ENCODE results near the gene CYFIP2.

Gene CYFIP2

GRCh38 chr5:157221959-157222358, 44.0 kb upstream of the CYFIP2 start:
- H3K27ac ChIP-seq, result no peak overlapping the region
- no peak overlapping the region for H3K9ac ChIP-seq
- TF ChIP-seq CTCF (IDR thresholded peaks at IDR 0.05), result no peak
- no peaks in the 10 kb centered on the region for H3K9me3 ChIP-seq (ENCODE audit: control insufficient read depth, low read length)
- no peak overlapping the region for H2AFZ ChIP-seq
- no peaks in the 10 kb centered on the region for H3K4me1 ChIP-seq
- no peaks in the 10 kb centered on the region for H3K36me3 ChIP-seq (ENCODE audit: control insufficient read depth, insufficient read depth, low read length)
- no peak overlapping the region for H3K4me3 ChIP-seq (ENCODE audit: low read depth, low read length)
- no peaks in the 10 kb centered on the region for H3K27me3 ChIP-seq (ENCODE audit: control insufficient read depth, insufficient read depth, low read length)
- no peaks in the 10 kb centered on the region for H3K79me2 ChIP-seq
- H3K4me2 ChIP-seq (ENCODE audit: low read length), result no peak overlapping the region

GRCh38 chr5:157222506-157223230, 43.3 kb upstream of the CYFIP2 start:
- Histone ChIP-seq H3K27me3 (ENCODE audit: control insufficient read depth, insufficient read depth, low read length) (no peaks in the 10 kb centered on the region), H3K4me3 (ENCODE audit: low read depth, low read length) (no peak overlapping the region), H3K9ac (no peak overlapping the region), H3K36me3 (ENCODE audit: control insufficient read depth, insufficient read depth, low read length) (no peaks in the 10 kb centered on the region), H3K4me1 (no peaks in the 10 kb centered on the region), H3K4me2 (ENCODE audit: low read length) (no peak overlapping the region), H2AFZ (no peak overlapping the region), H3K27ac (no peak overlapping the region), H3K79me2 (no peaks in the 10 kb centered on the region), H3K9me3 (ENCODE audit: control insufficient read depth, low read length) (no peaks in the 10 kb centered on the region)
- TF ChIP-seq CTCF (IDR thresholded peaks at IDR 0.05), result no peak

- Histone ChIP-seq H3K9ac (no peak overlapping the region), H3K4me1 (no peaks in the 10 kb centered on the region), H3K79me2 (no peaks in the 10 kb centered on the region), H2AFZ (no peak overlapping the region), H3K9me3 (ENCODE audit: control insufficient read depth, low read length) (no peaks in the 10 kb centered on the region), H3K36me3 (ENCODE audit: control insufficient read depth, insufficient read depth, low read length) (no peaks in the 10 kb centered on the region), H3K4me2 (ENCODE audit: low read length) (no peak overlapping the region), H3K27ac (no peak overlapping the region), H3K4me3 (ENCODE audit: low read depth, low read length) (no peak overlapping the region), H3K27me3 (ENCODE audit: control insufficient read depth, insufficient read depth, low read length) (no peaks in the 10 kb centered on the region)
- no peak for TF ChIP-seq CTCF (IDR thresholded peaks at IDR 0.05)
Measured at GRCh38 chr5:157225469-157226422, 40.2 kb upstream of the CYFIP2 start.

GRCh38 chr5:157230610-157231009, 35.3 kb upstream of the CYFIP2 start:
- TF ChIP-seq CTCF (IDR thresholded peaks at IDR 0.05), result no peak
- Histone ChIP-seq H3K27ac (no peak overlapping the region), H3K4me2 (ENCODE audit: low read length) (no peak overlapping the region), H3K9me3 (ENCODE audit: control insufficient read depth, low read length) (no peaks in the 10 kb centered on the region), H2AFZ (no peak overlapping the region), H3K9ac (no peak overlapping the region), H3K4me1 (no peaks in the 10 kb centered on the region), H3K79me2 (no peaks in the 10 kb centered on the region), H3K4me3 (ENCODE audit: low read depth, low read length) (no peak overlapping the region), H3K36me3 (ENCODE audit: control insufficient read depth, insufficient read depth, low read length) (no peaks in the 10 kb centered on the region), H3K27me3 (ENCODE audit: control insufficient read depth, insufficient read depth, low read length) (no peaks in the 10 kb centered on the region)
